ENCODE measurements around the gene PLA2G12A.

PLA2G12A gene

DNA sequence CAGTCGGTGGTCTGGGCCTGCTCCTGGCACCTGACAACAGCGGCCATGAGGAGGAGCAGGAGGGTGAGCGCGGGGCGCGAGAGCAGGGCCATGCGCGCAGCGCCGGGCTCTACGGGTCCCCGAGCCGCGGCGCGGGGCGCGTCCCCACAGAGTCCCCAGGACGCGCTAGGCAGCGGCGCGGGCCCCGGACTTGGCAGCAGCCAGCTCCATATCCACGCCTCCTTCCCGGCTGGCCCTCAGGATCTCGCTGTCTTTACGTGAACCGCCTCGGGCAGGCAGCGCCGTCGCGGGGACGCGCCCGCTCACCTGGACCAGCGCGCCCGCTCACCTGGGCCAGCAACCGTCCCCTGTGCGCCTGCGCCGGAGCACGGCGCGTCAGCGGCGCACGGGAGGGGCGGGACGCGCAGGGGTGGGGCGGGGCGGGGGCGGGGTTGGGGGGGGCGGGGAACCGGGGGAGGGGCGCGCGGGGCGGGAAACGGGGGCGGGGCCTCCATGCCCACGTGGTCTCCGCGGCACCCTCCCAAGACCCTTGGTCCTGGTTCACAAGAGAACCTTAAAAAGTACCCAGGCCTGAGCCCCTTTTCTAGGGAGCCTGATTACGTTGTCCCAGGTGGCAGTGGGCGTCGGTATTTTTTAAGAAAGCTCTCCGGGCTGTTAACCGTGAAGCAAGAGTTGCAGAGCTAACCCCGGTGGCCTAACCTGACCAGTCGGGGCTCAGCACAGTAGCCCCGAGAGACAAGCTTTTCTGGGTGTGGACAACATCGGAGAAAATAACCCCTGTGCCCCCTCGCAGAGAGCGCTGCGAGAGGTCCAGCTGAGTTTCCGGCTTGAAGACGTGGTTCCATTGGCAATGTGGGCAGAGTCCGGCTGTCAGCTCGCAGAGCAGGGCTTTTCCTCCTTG, at the start of gene PLA2G12A:
PLA2G12A (minus strand) TSS at position 353 of the 901 bp plus-strand sequence; CDS start at position 92, 261 bp downstream.
- peak; percentile 77 for DNase-seq

DNA sequence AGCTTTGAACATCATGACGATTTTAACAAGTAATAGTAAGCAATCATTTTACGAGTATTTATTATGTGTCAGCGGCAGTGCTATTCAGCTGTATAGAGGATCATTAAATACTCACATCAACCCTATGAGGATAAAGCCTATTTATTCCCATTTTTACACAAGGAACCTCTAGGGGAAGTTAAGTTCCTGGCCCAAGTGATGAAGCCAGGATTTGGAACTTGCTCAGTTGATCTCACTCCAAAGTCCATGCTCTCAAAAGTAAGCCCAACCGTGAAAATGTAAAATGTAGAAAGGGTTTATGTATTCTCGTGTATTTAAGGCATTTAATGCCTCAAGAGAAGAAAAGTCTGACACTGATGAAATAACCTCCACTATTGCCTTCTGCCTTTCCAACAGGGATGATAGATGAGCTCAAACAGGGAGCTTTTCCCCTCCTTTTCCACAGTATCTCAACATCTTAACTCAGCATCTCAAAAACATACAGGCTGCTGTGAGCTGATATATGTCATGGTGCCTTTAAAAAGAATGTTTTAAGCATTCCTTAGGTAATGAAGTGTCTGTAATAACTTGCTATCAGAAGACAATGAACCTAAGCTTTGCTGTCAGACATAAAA, 35.0 kb upstream of the PLA2G12A start:
- DNase-seq, result no peak

DNA sequence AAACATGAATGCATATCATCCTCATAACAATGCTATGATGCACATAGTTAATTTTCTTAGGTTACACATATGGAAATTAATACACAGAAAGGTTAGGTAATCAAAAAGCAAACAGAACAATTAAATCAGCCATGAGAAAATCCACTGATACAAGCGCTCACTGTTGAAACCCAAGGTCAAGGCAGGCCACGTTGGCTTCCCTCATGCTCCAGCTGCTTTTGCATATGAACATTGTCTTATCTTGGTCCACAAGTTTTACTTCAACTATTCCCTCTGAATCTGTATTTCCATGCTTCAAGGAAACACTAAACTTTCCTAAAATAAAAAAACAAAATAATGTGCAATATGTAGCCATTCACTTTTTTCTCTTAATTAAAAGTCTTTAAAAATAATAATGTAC, 34.5 kb upstream of the PLA2G12A start:
- no peak for DNase-seq

DNA sequence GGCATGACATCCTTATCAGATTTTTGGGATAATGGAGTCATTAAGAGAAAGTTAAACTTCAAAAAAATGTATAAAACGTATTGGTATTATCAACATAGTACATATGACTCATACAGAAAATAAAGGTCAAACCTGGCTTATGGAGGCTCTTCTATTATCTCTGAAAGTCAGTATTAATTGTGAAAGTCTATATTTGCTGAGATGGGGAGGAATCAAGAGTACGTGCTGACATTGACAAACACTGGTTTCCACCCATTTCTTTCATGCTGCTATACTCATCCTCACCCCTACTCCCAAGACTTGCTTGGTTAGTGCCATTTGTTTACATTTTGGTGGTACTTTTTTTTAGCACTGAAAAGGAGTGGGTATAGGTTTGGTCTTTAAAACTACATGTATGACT, 30.8 kb upstream of the PLA2G12A start:
- DNase-seq, result no peak

DNA sequence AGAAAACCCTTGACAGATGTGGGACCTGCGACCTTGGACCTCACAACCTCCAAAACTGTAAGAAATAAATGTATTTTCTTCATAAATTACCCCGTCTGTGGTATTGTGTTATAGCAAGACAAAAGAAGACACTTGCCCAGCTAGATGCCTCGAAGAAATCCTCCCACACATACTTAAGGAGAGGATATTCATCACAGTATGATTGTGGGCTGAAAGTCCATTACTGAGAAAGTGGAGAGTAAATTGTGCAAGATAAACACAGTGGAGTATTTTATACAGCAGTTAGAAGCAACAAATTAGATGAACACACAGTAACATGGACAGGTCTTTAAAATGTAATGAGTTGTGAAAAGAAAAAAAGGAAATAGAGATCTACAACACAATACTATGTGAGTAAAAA, 25.8 kb upstream of the PLA2G12A start:
- no peak for DNase-seq

DNA sequence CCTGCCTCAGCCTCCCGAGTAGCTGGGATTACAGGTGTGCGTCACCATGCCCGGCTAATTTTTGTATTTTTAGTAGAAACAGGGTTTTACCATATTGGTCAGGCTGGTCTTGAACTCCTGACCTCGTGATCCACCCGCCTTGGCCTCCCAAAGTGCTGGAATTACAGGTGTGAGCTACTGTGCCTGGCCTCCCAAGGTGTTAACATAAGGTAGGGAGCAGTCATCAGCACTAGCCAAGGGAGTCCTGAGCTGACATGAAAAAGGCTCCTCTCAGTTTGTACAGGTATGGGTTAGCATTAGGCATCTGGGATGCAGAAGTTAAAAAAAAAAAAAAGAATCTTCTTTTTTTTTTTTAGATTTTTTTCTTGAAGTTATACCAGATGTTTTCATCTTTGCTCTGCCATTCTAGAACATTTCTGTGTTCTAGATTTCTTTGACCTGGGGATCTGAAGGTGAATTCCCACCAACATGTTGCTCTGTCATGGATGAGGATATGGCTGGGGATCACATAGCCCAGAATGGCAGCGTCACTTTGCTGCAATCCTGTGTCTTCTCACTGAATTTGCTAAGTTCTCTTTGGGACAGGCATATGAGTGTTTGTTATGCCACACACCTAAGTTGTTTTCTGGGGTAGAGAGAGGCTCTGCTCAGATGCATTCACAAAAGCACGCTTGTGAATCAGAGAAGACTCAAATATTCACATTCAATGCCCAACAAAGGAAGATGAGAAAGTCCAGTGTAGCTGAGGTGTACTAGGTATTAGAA, 24.4 kb upstream of the PLA2G12A start:
- DNase-seq, result no peak

DNA sequence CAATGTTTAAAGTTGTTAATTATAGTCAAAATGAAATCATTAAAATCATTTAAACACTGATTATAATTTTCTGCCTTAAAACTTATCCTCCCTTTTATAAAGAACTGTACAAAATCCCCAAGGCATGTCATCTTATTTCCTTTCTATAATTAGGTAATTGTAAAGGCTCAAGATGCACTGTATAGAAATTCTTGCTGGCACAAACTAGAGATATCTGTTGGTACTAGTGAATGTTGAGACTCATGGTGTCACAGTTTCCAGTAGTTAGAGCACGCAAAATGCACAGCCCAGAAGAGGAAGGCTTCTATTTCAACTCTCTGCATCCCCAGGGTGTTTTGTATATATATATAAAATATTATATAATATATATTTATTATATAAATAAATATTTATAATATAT, 22.7 kb upstream of the PLA2G12A start:
- no peak for DNase-seq

DNA sequence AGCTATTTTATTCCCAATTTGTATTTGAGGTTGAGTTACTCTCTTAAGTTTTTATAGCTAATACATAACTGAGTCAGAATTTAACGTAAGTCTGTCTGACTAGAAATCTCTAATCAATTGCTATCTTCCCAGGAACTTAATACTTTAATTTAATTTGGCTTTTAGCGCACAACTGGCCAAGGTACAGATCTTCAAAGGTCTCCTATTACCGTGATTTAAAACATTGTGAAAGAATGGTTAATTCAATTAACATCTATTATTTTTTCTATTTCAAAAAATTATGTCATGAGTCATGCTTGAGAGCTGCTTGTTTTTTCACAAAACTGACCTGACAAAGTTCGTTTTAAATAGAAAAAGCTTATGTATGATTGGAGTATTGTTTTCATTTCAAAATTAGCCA, 22.0 kb upstream of the PLA2G12A start:
- DNase-seq, result no peak

DNA sequence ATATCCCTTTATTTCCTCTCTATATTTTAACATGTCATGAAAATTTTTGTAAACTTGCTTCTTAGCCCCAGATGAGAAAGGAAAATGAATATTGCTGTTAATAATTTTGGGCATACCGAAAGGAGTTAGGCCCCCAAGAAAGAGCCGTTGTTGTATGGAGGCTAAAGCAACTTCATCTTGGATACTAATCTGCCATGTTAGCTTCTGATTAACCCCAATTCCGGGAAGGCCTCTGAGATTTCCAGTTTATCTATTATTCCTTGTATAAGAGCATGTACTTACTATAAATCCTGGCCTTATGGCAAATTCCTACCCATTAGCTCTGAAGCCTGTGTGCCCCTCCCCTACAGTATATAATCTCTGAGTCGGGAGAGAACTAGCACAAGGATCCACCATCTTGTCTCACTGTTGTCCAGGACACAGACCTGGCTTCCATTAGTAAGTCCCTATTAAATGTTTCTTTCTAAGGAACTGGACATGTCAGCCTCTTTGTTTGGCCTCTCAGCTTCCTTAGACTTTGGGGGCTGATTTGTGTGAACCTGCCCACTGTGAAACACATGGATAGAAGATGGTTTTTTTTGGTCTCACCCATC, 20.9 kb upstream of the PLA2G12A start:
- DNase-seq, result no peak

DNA sequence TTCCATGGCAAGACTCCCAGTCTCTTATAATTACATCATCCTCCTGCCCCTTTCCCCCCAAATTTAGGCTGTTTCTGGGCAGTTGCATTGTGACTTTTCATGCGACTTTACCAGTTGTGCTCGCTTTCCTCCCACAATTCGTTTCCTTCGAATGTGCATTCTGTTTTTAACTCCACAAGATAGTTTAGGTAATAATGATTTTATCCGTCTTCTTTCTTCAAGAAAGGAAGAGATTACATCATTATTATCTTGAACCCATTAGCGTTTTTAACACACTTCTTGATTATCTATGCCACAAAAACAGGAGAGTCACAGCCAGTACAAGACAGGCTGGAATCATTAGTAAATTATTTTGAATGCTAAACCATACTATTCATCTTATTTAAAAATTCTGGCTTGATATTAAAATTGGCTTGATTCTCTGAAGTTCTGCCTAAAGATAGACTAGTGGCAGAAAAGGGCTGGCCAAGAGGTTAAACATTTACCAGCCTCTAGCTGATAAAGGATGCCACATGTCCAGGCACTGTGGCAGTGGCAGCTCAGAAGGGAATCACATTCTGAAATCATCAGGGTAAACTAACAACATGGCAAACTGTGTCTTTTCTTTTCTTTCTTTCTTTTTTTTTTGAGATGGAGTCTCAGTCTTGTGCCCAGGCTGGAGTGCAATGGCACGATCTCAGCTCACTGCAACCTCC, 19.7 kb upstream of the PLA2G12A start:
- no peak for DNase-seq

DNA sequence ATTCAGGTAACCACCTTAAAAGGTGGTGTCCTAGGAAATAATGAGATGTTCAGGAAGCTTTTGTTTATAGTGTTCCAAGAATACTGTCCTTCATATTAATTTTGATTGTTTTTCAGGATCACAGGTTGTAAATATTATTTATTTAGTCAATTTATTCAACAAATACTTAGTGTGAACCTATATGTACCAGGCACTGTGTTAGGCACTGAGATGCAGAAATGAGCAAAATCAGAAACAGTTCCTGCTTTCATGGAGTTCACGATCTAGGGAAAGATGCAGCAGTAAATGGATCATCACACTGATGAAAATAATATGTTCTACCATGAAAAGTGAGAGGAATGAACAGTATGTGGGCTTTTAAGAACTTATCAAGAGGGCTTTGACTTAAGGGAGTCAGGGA, 18.2 kb upstream of the PLA2G12A start:
- DNase-seq, result no peak

DNA sequence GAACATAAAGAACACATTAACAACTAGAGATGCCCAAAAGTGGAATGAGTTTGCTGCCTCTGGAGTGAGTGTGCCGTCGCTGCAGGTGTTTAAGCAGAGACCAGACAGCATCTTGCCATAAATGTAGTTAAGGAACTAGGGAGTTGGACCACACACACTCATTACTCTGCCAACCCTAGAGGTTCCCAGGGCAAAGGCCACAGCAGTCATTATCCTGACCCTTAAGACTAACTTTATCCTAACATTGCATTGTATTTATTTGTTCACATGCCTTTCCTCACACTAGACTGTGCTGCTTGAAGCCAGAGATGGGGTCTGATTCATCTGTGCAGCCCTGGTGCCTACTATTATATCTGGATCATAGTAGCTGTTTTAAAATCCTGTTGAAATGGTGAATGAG, 16.9 kb upstream of the PLA2G12A start:
- DNase-seq, result no peak

DNA sequence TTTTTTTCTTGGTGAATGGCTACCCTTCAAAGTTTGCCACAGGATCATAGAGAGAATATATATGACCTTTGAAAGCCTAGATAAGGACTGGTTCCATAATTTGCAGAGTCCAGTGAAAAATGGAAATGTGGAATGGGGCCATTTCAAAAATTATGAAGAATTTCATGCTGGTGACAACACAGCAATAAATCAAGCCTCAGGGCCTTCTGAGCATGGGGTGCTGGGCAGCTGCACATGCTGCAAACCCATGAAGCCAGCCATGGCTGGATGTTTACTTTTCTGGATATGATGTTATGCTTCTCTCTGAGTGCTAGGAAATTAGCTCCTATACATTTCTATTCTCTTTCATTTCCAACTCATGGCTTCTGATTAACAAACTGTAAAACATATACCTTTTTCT, 16.0 kb upstream of the PLA2G12A start:
- DNase-seq, result no peak

DNA sequence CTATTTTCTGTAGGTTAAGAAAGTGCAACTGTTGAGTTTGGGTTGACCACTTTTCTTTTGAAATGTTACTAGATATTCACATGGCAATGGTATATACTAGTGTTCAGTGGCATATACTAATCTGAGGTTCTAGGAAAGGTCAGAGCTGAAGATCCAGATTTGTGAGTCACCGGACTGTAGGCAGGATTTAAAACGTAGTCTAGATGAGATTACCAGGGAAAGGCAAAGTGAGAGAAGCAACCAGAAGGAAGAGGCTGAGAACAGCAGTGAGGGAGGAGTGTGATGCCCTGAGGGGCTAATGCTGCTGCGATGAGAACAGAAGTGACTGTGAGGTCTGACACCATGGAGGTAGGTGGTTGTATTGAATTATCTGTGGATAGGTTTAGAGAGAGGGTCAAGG, 9.7 kb upstream of the PLA2G12A start:
- DNase-seq, result no peak

DNA sequence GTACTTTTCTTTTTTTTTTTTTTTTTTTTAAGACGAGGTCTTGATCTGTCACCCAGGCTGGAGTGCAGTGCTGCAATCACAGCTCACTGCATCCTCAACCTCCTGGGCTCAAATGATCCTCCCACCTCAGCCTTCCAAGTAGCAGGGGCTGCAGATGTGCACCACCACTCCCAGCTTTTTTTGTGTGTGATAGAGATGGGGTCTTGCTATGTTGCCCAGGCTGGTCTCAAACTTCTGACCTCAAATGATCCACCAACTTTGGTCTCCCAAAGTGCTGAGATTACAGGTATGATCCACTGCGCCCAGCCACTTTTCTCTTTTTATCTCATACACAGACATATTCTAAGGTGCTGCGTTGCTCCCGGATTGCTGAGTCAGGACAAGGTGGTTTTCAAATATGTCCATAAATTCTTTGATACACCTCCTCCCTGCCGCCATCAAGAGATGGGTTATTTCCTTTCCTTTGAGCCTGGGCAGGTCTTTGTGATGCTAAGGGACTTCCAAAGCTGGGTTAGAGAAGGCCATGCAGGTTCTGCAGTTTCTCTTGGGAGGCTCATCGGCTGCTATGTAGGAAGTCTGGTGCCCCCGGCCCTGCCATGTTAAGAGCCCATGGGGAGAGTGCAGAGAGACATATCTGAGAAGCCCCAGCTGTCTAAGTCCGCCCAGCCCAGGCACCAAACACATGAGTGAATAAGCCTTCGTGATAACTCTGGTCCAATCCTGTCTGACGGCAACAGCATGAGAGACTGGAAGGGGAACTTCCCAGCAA, 8.4 kb upstream of the PLA2G12A start:
- no peak for DNase-seq

DNA sequence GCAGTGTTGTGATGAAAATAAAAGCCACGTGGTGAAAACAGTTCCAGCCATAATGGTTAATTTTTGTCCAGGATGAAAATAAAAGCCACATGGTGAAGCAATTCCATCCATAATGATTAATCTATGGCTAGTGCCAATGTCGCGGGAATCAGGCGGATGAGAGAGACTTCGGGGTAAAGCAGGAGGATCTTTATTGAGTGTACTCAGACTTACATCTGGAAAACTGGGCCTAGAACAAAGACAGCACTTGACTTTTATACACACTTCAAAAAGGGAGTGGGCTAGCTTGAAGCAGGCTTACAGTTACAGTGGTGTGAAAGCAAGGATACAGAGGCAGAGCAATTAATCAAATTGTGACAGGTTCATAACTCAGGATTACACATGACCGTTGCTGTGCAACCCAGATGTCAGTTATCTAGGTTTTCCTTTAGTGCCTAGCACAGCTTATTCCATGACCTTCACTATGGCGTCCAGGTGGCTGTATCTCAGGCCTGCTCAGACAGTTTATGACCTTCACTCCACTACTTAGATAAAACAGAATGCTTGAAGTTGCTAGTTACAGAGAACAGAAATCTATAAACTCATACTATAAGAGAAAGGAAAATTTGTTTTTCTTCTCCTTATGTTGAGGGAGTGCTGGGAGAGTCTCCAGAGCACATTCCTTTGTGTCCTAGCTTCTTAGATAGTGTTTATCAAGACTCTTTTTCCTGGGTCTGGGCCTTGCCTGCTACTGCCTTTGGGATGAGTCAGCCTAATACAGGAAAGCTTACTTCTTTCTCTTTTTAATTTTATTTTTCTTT, 5.9 kb upstream of the PLA2G12A start:
- DNase-seq, result no peak

DNA sequence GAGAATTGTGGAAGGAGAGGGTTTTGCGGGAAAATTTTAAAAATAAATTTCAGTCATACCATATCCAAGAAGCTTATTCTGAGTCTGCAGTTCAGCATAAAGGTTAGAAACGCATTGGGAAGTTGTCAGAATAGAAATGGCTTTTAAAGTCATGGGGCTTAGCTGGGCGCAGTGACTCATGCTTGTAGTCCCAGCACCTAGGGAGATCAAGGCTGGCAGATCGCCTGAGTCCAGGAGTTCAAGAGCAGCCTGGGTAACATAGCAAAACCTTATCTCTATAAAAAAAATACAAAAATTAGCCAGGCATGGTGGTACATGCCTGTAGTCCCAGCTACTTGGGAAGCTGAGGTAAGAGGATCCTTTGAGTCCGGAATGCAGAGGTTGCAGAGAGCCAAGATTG, 3.9 kb upstream of the PLA2G12A start:
- DNase-seq, result no peak

DNA sequence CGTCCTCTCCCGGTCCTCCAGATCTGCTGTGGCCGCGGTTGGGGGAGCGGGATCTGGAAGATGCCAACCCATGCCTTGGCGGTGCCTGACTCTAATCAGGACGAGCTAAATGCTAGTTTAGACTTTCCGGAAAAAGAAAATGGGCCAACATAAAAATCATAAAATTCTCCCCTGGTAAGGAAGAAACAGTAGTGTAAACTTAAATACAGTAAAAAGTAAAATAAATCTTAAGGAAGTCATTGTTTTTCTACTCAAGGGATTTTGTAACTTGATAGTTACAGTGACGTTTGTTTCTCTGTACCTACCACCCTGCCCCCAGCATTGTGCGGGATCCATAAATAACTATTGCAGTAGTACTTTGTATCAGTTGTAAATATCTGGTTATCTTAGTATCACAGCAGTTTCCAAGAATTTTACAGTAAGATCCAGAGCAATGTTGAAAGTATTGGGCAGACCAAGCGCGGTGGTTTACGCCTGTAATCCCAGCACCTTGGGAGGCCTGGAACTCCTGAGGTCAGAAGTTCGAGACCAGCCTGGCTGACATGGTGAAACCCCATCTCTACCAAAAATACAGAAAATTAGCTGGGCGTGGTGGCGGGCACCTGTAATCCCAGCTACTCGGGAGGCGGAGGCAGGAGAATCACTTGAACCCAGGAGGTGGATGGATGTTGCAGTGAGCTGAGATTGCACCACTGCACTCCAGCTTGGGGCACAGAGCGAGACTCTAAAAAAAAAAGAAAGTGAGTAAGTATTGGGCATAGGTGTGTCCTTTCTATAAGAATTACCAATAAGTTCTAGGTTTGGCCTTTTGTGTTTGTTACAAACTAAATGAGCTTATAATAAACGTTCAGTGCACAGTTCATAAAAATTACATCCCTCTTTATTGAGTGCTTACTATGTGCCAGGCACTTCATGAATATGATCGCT, 1.0 kb upstream of the PLA2G12A start:
- DNase-seq, result no peak

DNA sequence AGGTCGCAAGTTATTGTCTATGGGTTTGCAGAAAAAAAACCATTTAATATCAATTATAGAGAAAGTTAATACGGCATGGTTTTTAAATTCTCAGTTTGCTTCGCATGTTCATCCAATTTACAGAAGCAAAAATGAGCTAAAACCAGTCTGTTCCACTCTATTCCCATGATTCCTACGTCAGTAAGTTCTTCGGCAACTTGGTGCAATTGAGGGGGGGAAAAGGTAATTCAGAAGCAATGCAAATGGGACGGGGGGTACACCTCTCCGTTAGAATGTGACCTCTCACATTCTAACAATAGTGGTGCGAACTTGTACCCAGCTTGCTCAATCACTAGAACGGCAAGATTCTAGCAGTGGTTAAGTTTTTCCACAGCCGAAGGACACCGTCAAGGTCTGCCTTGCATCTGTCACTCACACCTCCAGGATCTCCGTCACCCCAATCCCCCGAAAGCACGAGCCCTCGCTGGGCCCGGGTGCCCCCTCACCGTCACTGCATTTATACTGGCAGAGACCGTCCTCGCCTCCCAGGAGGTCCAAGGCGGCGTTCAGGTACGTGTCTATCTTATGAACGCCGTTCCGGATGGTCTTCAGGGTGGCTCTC, 653 bp downstream of the PLA2G12A start:
- no peak for DNase-seq
